H1 (cell line): ENCODE results near the gene GALE. TPM values are rescaled to one million over a fixed set of nuclear protein-coding genes. Genes with fewer than 3 reads are reported as not detected.

ENCODE experiments used
- CTCF ChIP-seq, 3 experiments: IDR thresholded peaks; 1 replicate in 2 of 3; 2 replicates in 1 of 3; pipeline versions ENCODE4 v1.5.1 to v1.6.1; 2011; ENCODE audit warnings: low read length in 3 of 3, mild to moderate bottlenecking in 3 of 3, inconsistent platforms in 2 of 3, low read depth in 1 of 3, moderate library complexity in 1 of 3; ENCODE audit not compliant: insufficient read depth in 1 of 3; ENCODE audit errors: control extremely low read depth in 1 of 3
- KDM4A ChIP-seq: IDR thresholded peaks from one replicate; pipeline ENCODE4 v1.7.1; 2012; ENCODE audit warnings: low read depth, mild to moderate bottlenecking, moderate library complexity, low read length, inconsistent platforms; ENCODE audit not compliant: severe bottlenecking
- RBBP5 ChIP-seq: IDR thresholded peaks from 2 replicates; pipeline ENCODE4 v1.7.1; 2012; ENCODE audit warnings: low read depth, mild to moderate bottlenecking, inconsistent platforms, low read length, moderate library complexity, borderline replicate concordance
- RFX5 ChIP-seq: IDR thresholded peaks from 2 replicates; pipeline ENCODE4 v1.6.1; 2011; ENCODE audit warnings: low read depth, low read length, improper control_type of control experiment, borderline replicate concordance
- TAF1 ChIP-seq: IDR thresholded peaks from 2 replicates; pipeline ENCODE4 v1.6.1; 2011; ENCODE audit warnings: mild to moderate bottlenecking, low read depth, low read length
- polyA plus RNA-seq, 7 experiments: library from polyadenylated mRNA; depleted of rRNA in 3 of 7; stranded (reverse) in 5 of 7; unstranded in 2 of 7; fragments of >200 nt in 5 of 7; fragments of 200-250 nt in 2 of 7; gene quantifications; 1 replicate in 5 of 7; 2 replicates in 1 of 7; 4 replicates in 1 of 7; pipeline versions ENCODE4 v1.2.1 to v1.2.3, GENCODE V29; 2011 to 2013; ENCODE audit warnings: missing spikeins in 2 of 7, mixed read lengths in 2 of 7
- total RNA-seq: library from RNA; stranded (reverse); fragmentation: NEBNext Ultra II Directional; extraction: Animal tissue kit (Norgen Biotek cat#: 25700); gene quantifications from 2 replicates; pipeline ENCODE4 v1.2.1, GENCODE V29; 2021

GALE gene
- total and polyA plus RNA-seq, 2 of the 8 experiments (the other 6 are each of a cell fraction or from before 2014, with no cell fraction given): 26.0 to 33.9 TPM

GRCh38 chr1:23788695-23789094, 11.9 kb downstream of the GALE start (continued):
- TF ChIP-seq TAF1 (no peak), RBBP5 (no peak), RFX5 (no peak), CTCF (IDR thresholded peaks at IDR 0.05; ENCODE audit: control extremely low read depth in 1 of 3, insufficient read depth in 1 of 3, low read depth in 1 of 3, low read length in 3 of 3) (no peak), KDM4A (no peak)
- TF ChIP-seq, all 59 proteins: peak for 0
